K562 (cell line): Measurements from ENCODE around the gene NLRP12. TPM values are rescaled to one million over a fixed set of nuclear protein-coding genes. Genes with fewer than 3 reads are reported as not detected.

Experiments used
- CBX1 ChIP-seq: sonication (generic); IDR thresholded peaks from 2 replicates; pipeline ENCODE4 v1.6.1; 2016; ENCODE audit warnings: antibody characterized with exemption, low read depth, mild to moderate bottlenecking
- CREBBP ChIP-seq: IDR thresholded peaks from one replicate; pipeline ENCODE4 v1.6.1; 2012; ENCODE audit warnings: low read depth, mild to moderate bottlenecking, control low read depth, inconsistent platforms, low read length
- EP300 ChIP-seq: IDR thresholded peaks from 2 replicates; pipeline ENCODE4 v1.6.1; 2012; ENCODE audit warnings: low read length, improper control_type of control experiment
- KAT8 ChIP-seq: fragments of 450-650 bp; IDR thresholded peaks from 2 replicates; pipeline ENCODE4 v1.6.1; 2016; ENCODE audit warnings: low read depth, mild to moderate bottlenecking
- MTA1 ChIP-seq: fragments of 450-650 bp; IDR thresholded peaks from 2 replicates; pipeline ENCODE4 v1.6.1; 2017; ENCODE audit warnings: borderline replicate concordance
- VEZF1 ChIP-seq: fragments of 200-800 bp; sonication (Bioruptor generic); IDR thresholded peaks from 2 replicates; pipeline ENCODE4 v1.6.1; 2017; ENCODE audit warnings: missing genetic modification characterization, missing compliant biosample characterization
- ZBTB11 ChIP-seq, 3 experiments: fragments of 200-800 bp in 1 of 3; fragments of 250-450 bp in 1 of 3; fragments of 450-650 bp in 1 of 3; sonication (Bioruptor Pico) in 1 of 3; sonication (Bioruptor generic) in 1 of 3; formaldehyde crosslinking in 1 of 3; IDR thresholded peaks; 2 replicates each; pipeline versions ENCODE4 v1.6.1 to v1.8.0; 2016 to 2022; ENCODE audit warnings: mild to moderate bottlenecking in 2 of 3, missing genetic modification characterization in 2 of 3, missing compliant biosample characterization in 1 of 3, moderate library complexity in 1 of 3
- ZFP36 ChIP-seq: fragments of 150-350 bp; IDR thresholded peaks from 2 replicates; pipeline ENCODE4 v1.6.1; 2018; ENCODE audit warnings: low read length, low read depth; ENCODE audit not compliant: partially characterized antibody
- ZNF24 ChIP-seq: fragments of 450-650 bp; IDR thresholded peaks from 2 replicates; pipeline ENCODE4 v1.6.1; 2016
- ZNF830 ChIP-seq: fragments of 250-450 bp; sonication (Bioruptor Pico); IDR thresholded peaks from 2 replicates; pipeline ENCODE4 v1.5.0; 2021; ENCODE audit warnings: mild to moderate bottlenecking
- polyA plus RNA-seq, 8 experiments: library from polyadenylated mRNA; depleted of rRNA in 4 of 8; stranded (reverse) in 5 of 8; unstranded in 3 of 8; fragments of >200 nt; fragmentation: Nextera tagmentation in 2 of 8; fragmentation: Illumina TruSeq in 1 of 8; extraction: Ambion mirVana in 2 of 8; extraction: Trizol in 1 of 8; gene quantifications; 2 replicates each; pipeline versions ENCODE4 v1.2.1 to v1.2.3, GENCODE V29; 2011 to 2014; ENCODE audit warnings: inconsistent platforms in 1 of 8, missing spikeins in 1 of 8
- total RNA-seq, 7 experiments: library from RNA; depleted of rRNA in 6 of 7; stranded (reverse); fragments of >200 nt in 6 of 7; fragmentation: Illumina TruSeq in 2 of 7; extraction: Trizol in 2 of 7; gene quantifications; 2 replicates each; pipeline versions ENCODE4 v1.2.1 to v1.2.3, GENCODE V29; 2011 to 2021; ENCODE audit warnings: low replicate concordance in 1 of 7
- TF ChIP-seq, protein P1 (sequence below): fragments of 250-450 bp; sonication (Bioruptor Pico); IDR thresholded peaks from 2 replicates; pipeline ENCODE4 v1.5.0; 2021
- TF ChIP-seq, protein P2 (sequence below), 2 experiments: fragments of 450-650 bp; formaldehyde crosslinking in 1 of 2; IDR thresholded peaks; 2 replicates each; pipeline versions ENCODE4 v1.4.0 to v1.6.1; 2014 to 2020; ENCODE audit warnings: mild to moderate bottlenecking in 2 of 2, borderline replicate concordance in 1 of 2, low read depth in 1 of 2

Gene NLRP12
- total and polyA plus RNA-seq, 9 of the 15 experiments (the other 6 are each of a cell fraction or from before 2014, with no cell fraction given) = not detected

DNA sequence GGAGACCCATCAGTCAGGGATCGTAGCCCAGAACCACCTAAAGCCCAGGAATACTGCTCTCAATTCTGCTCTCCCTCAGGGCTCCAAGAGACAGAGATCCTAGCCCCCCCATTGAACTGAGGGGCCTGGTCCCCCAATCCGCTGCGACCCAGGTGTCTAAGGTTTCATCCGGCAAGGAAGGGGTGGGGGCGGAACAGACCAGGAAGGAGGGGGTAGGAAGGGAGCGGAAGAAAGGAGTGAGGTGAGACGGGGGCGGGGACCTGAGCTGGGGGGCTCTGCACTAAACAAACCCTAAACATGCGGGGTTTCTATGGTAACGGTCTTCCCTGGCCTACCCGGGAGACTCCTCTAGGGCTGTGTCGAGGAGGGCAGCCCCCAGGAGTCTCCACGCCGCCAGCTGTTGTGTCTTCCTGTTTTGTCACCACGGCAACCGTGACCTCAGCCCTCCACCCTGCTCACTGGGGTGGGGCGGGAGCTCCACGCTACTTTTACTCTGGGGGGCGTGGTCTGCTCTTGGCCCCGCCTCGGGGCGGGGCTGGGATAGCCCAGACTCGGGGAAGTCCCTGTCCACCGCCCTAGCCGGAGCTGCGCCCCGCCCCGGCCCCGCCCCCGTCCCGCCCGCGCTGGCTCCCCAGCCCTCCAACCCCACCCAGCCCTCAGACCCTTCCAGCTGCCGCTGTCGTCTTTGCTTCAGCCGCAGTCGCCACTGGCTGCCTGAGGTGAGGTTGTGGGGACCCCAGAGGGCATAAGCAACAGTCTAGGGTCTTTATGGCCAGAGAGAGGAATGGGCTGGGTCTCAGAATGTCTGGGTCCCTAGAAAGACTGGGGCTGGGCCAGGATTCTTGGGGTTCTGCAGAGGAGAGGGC lies 43.3 kb upstream of the NLRP12 start, which contains the start of gene MYADM (continued):
- TF ChIP-seq, protein P1, sequence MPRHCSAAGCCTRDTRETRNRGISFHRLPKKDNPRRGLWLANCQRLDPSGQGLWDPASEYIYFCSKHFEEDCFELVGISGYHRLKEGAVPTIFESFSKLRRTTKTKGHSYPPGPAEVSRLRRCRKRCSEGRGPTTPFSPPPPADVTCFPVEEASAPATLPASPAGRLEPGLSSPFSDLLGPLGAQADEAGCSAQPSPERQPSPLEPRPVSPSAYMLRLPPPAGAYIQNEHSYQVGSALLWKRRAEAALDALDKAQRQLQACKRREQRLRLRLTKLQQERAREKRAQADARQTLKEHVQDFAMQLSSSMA (CRISPR knock-in tag) = no peak
- TF ChIP-seq MTA1 (no peak), CREBBP (no peak), ZNF830 (CRISPR knock-in tag) (no peak), ZBTB11 (CRISPR knock-in tag; IDR thresholded peaks at IDR 0.05) (no peak), EP300 (no peak), ZFP36 (no peak), CBX1 (no peak), KAT8 (no peak), VEZF1 (CRISPR knock-in tag) (peak; percentile 86), ZNF24 (no peak)
- TF ChIP-seq, protein P2, sequence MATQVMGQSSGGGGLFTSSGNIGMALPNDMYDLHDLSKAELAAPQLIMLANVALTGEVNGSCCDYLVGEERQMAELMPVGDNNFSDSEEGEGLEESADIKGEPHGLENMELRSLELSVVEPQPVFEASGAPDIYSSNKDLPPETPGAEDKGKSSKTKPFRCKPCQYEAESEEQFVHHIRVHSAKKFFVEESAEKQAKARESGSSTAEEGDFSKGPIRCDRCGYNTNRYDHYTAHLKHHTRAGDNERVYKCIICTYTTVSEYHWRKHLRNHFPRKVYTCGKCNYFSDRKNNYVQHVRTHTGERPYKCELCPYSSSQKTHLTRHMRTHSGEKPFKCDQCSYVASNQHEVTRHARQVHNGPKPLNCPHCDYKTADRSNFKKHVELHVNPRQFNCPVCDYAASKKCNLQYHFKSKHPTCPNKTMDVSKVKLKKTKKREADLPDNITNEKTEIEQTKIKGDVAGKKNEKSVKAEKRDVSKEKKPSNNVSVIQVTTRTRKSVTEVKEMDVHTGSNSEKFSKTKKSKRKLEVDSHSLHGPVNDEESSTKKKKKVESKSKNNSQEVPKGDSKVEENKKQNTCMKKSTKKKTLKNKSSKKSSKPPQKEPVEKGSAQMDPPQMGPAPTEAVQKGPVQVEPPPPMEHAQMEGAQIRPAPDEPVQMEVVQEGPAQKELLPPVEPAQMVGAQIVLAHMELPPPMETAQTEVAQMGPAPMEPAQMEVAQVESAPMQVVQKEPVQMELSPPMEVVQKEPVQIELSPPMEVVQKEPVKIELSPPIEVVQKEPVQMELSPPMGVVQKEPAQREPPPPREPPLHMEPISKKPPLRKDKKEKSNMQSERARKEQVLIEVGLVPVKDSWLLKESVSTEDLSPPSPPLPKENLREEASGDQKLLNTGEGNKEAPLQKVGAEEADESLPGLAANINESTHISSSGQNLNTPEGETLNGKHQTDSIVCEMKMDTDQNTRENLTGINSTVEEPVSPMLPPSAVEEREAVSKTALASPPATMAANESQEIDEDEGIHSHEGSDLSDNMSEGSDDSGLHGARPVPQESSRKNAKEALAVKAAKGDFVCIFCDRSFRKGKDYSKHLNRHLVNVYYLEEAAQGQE (IDR thresholded peaks at IDR 0.05; ENCODE audit: borderline replicate concordance) = no peak
- TF ChIP-seq, protein P2 (CRISPR knock-in tag; IDR thresholded peaks at IDR 0.05; ENCODE audit: low read depth) = no peak
